ENCODE data around the gene CPE. TPM values are rescaled to one million over a fixed set of nuclear protein-coding genes. Genes with fewer than 3 reads are reported as not detected.

Gene CPE
- total and polyA plus RNA-seq, 2 experiments from 2014 or later: 238 TPM

DNA sequence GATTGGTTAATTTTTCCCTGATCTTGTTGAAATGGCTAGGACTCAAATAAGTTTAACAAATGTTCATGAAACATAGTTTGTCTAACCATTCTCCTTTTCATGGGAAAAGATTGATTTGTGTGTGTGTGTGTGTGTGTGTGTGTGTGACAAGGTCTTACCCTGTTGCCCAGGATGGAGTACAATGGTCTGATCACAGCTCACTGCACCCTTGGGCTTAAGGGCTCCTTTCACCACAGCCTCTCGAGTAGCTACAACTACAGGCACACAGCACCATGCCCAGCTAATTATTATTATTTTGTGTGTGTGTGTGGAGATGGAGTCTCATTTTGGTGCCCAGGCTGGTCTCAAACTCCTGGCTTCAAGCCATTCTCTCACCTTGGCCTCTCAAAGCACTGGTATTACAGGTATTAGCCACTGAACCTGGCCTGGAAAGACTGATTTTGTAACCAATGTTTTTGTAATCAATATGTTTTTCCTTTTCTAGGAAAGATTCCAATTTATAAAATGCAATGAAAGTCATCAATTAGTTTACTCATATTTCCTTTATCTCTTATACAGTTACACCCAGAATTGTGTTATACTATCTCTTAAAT lies 139.3 kb downstream of the CPE start:
- H3K9me3 ChIP-seq (ENCODE audit: low read depth): no peaks in the 10 kb centered on the region
- no peak overlapping the region for H3K27ac ChIP-seq
- H3K36me3 ChIP-seq: no peaks in the 10 kb centered on the region
- TF ChIP-seq, protein P1, sequence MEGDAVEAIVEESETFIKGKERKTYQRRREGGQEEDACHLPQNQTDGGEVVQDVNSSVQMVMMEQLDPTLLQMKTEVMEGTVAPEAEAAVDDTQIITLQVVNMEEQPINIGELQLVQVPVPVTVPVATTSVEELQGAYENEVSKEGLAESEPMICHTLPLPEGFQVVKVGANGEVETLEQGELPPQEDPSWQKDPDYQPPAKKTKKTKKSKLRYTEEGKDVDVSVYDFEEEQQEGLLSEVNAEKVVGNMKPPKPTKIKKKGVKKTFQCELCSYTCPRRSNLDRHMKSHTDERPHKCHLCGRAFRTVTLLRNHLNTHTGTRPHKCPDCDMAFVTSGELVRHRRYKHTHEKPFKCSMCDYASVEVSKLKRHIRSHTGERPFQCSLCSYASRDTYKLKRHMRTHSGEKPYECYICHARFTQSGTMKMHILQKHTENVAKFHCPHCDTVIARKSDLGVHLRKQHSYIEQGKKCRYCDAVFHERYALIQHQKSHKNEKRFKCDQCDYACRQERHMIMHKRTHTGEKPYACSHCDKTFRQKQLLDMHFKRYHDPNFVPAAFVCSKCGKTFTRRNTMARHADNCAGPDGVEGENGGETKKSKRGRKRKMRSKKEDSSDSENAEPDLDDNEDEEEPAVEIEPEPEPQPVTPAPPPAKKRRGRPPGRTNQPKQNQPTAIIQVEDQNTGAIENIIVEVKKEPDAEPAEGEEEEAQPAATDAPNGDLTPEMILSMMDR (IDR thresholded peaks at IDR 0.05; ENCODE audit: low read depth, low read length): no peak
- no peaks in the 10 kb centered on the region for H3K4me1 ChIP-seq (ENCODE audit: low read depth)
- H3K4me3 ChIP-seq: no peak overlapping the region
- no peaks in the 10 kb centered on the region for H3K27me3 ChIP-seq
- no peak for DNase-seq (ENCODE audit: low read depth in 1 of 2, low spot score in 1 of 2)

- H3K4me1 ChIP-seq (ENCODE audit: low read depth): no peaks in the 10 kb centered on the region
- H3K9me3 ChIP-seq (ENCODE audit: low read depth): no peaks in the 10 kb centered on the region
- H3K4me3 ChIP-seq: no peak overlapping the region
- H3K27me3 ChIP-seq: no peaks in the 10 kb centered on the region
- H3K36me3 ChIP-seq: no peaks in the 10 kb centered on the region
- TF ChIP-seq, protein P1 (IDR thresholded peaks at IDR 0.05; ENCODE audit: low read depth, low read length): no peak
- no peak for DNase-seq (ENCODE audit: low read depth in 1 of 2, low spot score in 1 of 2)
- H3K27ac ChIP-seq: no peak overlapping the region
Measured at GRCh38 chr4:165518686-165519085, 139.9 kb downstream of the CPE start.

- H3K4me3 ChIP-seq: no peak overlapping the region
- TF ChIP-seq, protein P1 (IDR thresholded peaks at IDR 0.05; ENCODE audit: low read depth, low read length): no peak
- no peak overlapping the region for H3K27ac ChIP-seq
- H3K36me3 ChIP-seq: no peaks in the 10 kb centered on the region
- peaks cover 3% of the 10 kb centered on the region for H3K4me1 ChIP-seq (ENCODE audit: low read depth)
- DNase-seq (ENCODE audit: low read depth in 1 of 2, low spot score in 1 of 2): no peak
- H3K27me3 ChIP-seq: no peaks in the 10 kb centered on the region
- no peaks in the 10 kb centered on the region for H3K9me3 ChIP-seq (ENCODE audit: low read depth)
Measured at GRCh38 chr4:165519591-165519990, 140.8 kb downstream of the CPE start.

DNA sequence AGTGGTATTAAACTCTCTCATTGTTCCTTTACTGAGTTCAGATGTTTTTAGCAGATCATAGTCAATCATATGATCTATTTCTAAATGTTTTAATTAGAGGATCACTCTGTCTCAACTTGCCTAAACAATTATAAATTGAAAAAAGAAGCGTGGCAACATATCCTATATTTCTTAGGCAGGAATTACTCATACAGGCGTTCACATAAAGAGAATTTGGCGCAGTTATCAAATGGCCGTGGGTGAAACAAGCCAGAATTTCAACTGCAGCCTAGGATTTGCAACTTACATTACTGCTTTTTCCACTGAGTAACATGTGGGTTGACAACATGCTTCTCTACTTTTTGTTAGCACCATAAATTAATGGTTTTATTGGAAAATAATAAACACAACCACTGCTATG lies 141.3 kb downstream of the CPE start:
- H3K4me3 ChIP-seq: no peak overlapping the region
- H3K27me3 ChIP-seq: no peaks in the 10 kb centered on the region
- TF ChIP-seq, protein P1 (IDR thresholded peaks at IDR 0.05; ENCODE audit: low read depth, low read length): no peak
- H3K9me3 ChIP-seq (ENCODE audit: low read depth): no peaks in the 10 kb centered on the region
- H3K27ac ChIP-seq: no peak overlapping the region
- H3K36me3 ChIP-seq: no peaks in the 10 kb centered on the region
- H3K4me1 ChIP-seq (ENCODE audit: low read depth): peaks cover 3% of the 10 kb centered on the region
- no peak for DNase-seq (ENCODE audit: low read depth in 1 of 2, low spot score in 1 of 2)

GRCh38 chr4:165522050-165522449 lies 143.2 kb downstream of the CPE start:
- no peaks in the 10 kb centered on the region for H3K9me3 ChIP-seq (ENCODE audit: low read depth)
- no peak overlapping the region for H3K27ac ChIP-seq
- TF ChIP-seq, protein P1 (IDR thresholded peaks at IDR 0.05; ENCODE audit: low read depth, low read length): no peak
- no peaks in the 10 kb centered on the region for H3K27me3 ChIP-seq
- H3K4me3 ChIP-seq: no peak overlapping the region
- H3K36me3 ChIP-seq: no peaks in the 10 kb centered on the region
- DNase-seq (ENCODE audit: low read depth in 1 of 2, low spot score in 1 of 2): no peak
- peaks cover 3% of the 10 kb centered on the region for H3K4me1 ChIP-seq (ENCODE audit: low read depth)
